Left hindlimb (tissue), 1 donor: Measurements from ENCODE around the gene RCVRN.

Source experiments
- DNase-seq: peaks from one replicate; pipeline ENCODE4 v3.0.0-alpha.2; 2018

RCVRN gene

DNA sequence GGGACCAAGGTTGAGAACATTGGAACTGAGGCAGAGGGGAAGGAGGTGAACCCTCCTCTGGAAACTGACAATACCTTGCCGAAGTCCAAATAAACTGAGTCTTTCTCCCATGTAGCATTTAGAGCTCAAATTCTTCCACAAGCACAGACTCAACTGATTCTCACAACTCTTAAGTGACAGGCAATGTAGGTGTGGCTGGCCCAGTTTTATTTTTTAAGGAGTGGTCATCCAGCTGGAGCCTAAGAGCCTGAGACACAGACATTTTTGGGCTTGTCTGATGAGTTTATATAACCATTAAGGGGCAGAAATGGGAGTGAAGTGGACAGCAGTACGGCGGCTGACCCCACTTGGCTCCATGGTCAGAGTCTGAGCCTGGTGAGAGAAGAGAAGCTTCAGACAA is 10.8 kb downstream of the RCVRN start:
- no peak for DNase-seq

GRCh38 chr17:9893411-9894012 is 11.6 kb downstream of the RCVRN start:
- DNase-seq = no peak

DNA sequence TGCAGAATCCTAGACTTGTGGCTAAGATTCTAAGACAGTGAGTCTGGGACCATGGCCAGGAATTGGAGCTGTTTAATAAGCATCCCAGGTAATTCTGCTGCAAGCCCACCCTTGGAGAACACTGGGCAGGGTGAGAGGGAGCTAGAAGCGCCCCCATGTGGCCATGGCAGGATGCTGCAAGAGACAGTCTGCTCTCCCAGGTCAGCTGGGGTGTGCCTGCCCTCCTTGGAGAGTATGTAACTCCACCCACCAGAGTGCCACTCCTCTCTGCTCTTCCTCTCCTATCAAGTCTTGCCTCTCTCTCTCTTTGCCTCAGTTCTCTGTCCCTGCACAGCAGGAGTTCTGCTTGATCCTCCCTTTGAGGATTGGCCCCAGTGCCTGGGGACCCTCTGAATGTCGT is 14.9 kb downstream of the RCVRN start:
- no peak for DNase-seq

DNA sequence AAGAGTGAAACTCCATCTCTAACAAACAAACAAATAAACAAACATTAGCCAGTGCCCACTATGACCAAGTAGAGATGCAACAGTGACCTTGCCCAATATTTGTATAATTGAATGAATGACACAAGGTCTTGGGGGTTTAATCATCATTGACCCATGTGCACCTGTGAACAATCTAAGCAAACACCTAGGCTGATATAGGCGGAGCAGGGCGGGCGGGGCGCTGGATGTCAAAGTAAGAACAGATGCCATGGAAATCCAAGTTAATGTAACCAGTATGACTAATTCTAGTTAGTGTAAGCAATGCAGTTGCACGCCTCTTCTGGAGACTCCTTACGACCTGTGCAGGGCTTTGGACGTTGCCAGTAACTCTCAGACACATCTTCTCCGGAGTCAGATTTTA is 17.6 kb downstream of the RCVRN start:
- no peak for DNase-seq

DNA sequence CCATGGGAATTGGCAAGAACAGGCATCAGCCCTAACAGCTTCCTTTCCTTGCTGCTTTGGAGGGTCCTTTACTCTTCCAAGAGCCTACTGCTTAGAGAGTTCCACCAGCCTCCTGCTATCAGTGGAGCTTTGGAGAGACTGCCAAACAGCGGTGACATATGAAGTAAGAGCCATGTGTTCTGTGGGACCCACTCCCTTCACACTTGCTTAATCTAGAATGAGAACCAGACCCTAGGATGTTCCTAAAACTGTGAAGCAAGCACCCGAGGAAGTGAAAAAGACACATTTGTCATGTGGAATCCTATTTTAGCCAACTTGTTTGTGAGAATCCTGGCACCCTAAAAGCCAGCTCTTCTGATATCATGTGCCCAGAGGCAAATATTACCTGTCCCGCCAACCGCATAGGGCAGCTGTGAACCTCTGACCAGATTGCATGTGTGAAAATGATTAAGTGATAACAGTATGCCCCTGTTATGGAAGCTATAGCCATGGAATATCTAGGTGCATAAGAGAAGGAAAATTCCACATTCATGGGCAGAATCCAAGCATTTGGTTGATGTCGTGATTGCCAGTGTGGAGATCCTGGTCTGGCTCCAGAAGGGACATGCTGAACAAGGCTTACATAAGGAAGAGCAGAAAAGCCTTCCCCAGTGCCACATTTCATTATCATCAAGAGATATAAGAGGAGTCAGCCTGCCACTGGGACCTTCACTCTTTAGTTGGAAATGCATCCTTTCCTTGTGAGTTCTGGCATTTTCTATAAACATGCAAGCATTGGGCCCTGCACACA is 18.7 kb downstream of the RCVRN start:
- no peak for DNase-seq

DNA sequence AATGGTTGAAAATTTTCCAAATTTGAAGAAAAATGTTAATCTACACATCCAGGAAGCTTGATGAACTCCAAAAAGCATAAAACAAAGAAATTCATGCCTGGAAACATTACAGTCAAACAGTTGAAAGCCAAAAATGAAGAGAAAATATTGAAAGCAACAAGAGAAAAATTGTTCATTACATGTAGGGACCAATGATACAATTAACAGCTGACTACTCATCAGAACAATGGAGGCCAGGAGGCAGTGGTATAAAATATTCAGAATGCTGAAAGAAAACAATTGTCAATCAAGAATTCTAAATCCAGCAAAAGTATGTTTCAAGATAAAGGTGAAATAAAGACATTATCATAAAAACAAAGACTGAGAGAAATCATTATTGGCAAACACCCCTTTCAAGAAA is 21.6 kb downstream of the RCVRN start:
- DNase-seq = no peak

DNA sequence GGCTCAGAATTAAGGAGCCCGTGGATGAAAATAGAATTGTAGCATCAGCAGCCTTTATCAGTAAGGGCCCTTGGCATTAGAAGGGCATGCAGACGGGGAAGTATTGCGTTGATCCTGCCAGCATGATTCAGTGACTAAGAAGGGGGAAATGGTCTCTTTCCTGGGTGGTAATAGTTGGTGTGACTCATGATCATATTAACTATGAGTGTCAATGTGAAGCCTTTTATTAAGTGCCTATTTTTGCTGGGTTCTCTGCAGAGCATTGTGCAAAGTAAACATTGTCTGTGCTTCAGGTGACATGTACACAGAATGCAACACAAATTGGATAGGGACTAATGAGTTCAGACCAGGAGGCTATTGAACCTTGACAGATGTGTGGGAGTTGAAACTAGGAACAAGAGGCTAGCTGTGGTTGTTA is 24.5 kb downstream of the RCVRN start:
- DNase-seq = no peak

DNA sequence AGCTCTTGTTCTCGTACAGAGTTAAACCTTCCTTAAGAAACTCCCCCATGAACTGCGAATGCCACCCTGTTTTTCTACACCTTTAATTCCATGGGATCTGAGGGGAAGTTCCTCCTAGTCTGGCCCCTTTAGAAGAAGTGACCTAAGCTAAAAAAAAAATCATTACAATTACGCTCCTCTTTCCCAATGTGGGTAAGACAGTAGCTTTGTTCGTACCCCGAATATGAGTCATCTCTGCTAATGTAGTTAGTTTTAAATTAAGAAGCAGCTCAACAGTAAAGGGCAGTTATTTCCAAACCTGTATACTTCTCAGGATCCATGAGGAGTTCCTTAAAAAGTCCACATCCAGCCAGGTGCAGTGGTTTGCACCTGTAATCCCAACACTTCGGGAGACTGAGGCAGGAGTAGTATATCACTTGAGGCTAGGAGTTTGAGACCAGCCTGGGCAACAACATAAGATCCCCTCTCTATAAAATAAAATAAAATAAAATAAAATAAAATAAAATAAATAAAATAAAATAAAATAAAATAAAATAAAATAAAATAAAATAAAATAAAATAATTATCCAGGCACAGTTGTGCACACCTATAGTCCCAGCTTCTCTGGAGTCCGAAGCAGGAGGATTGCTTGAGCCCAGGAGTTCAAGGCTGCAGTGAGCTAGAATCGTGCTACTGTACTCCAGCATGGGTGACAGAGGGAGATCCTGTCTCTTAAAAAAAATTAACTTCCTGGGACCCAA is 26.1 kb downstream of the RCVRN start:
- no peak for DNase-seq

GRCh38 chr17:9878356-9878755 is 26.7 kb downstream of the RCVRN start:
- no peak for DNase-seq

DNA sequence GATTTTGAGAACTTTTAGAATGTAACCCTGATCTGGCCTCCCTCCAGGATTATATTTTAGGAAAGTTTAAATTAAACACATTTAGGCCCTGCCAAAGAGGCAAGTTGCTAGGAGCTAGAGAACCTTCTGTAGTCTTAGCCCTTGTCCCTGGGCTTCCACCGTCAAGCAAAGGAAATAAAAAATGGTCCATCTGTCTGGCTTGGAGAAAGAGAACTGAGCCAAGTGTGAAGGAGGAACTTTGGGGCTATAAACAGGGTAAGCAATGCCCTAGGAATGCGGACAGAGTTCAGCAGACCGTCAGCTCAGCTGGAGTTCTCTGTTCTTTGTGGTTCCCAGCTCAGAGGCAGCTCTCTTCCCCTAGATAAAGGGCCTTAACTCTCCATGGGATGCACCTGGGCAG is 29.6 kb downstream of the RCVRN start:
- DNase-seq = no peak

DNA sequence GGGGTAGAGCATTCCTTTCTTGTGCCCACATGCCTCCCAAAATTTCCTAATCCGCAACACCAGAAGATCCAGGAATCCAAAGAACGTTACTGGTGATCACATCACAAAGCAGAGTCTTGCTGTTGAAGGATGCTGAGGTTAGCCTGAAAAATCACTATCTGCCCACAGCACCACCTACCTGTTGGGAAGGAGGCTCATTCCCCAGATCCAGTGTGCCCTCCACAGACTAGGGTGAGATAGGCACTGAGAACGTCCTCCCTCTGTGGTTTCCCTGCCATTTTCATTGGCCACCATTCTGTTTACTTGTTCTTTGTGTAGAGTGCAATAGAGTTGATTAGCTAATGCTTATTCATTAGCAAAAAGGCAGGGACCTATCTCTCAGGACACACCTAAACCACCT is 30.3 kb downstream of the RCVRN start:
- no peak for DNase-seq

- no peak for DNase-seq
Observed at GRCh38 chr17:9872852-9873251, 32.2 kb downstream of the RCVRN start.

GRCh38 chr17:9868552-9868951 is 36.5 kb downstream of the RCVRN start:
- no peak for DNase-seq

GRCh38 chr17:9865586-9865985 is 39.5 kb downstream of the RCVRN start:
- no peak for DNase-seq

- DNase-seq = no peak
Observed at GRCh38 chr17:9862949-9863348, 42.1 kb downstream of the RCVRN start.

DNA sequence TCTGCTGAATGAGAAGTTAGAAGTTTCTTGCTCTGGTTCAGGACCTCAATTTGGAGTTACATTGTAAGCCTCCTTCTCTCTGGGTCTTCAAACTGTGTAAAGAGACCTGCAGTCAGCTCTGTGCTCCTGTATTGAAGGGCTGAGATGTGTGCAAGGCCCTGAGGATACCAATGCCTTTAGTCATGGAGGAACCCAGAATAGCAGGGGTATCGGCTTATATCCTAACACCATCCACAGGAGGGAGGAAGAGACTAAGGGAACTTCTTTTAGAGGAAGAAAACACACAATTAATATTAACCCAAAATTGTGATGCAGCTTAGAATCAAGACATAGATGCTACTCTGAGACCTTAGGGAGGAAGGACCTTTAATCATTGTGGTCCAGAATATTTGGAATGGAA is 42.9 kb downstream of the RCVRN start:
- DNase-seq = no peak

DNA sequence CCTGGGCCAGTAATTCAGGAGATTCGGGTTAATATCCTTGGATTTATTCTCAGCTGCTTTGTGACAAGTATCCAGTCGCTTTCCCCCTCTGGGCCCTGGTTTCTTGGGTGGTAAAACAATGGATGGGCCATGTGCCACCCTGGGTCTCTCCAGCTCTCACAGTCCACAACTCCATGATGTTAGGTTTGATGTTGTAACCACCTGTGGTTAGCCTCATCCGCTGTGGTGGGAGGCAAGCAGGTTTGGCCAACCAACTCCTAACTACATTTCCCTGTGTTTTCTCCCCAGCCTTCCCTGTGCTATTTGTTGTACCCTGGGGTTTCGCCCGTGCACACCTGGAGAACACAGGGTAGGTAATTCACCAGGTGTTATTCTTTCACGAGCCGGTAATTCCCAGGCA is 44.2 kb downstream of the RCVRN start:
- DNase-seq = no peak

- no peak for DNase-seq
Observed at GRCh38 chr17:9859781-9860180, 45.3 kb downstream of the RCVRN start.

- no peak for DNase-seq
Observed at GRCh38 chr17:9855036-9855435, 50.0 kb downstream of the RCVRN start.

DNA sequence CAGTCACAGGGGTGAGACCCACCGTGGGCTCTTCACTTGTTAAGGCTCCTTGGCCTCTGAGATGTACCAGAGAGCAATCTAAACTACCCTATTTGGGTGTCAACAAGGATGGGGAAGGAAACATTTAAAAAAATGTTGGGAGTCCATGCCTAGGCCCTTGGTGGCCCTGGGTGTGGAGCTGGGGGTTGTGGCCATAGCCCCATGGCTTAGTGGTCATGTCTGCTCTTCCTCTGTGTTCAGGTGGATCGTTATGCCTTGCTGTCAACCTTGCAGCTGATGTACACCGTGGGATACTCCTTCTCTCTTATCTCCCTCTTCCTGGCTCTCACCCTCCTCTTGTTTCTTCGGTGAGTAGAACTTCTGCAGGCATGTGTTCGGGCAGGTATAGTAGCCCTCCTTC is 50.8 kb downstream of the RCVRN start:
- no peak for DNase-seq

GRCh38 chr17:9850151-9850550 is 54.9 kb downstream of the RCVRN start:
- DNase-seq = no peak
